Stimulated activated CD4-positive, alpha-beta T cell treated with anti-CD3 and anti-CD28 coated beads, Interleukin-4, amount 100 ng/mL, for 24 hours (primary cell): ENCODE results near the gene PHYH.
"Not testable (repeated sequence)": the region's sequence is repeated elsewhere in the genome, so short reads cannot be mapped to it uniquely, and the experiment has no call there.

Experiments
- DNase-seq: peaks from one replicate; pipeline ENCODE4 v3.0.0-alpha.2; 2020

The PHYH gene

GRCh38 chr10:13299437-13300287 lies at the start of gene PHYH:
Gene PHYH (minus strand): TSS chr10:13300064. CDS start chr10:13300042, 22 bp downstream.
- DNase-seq = peak; percentile 77

DNA sequence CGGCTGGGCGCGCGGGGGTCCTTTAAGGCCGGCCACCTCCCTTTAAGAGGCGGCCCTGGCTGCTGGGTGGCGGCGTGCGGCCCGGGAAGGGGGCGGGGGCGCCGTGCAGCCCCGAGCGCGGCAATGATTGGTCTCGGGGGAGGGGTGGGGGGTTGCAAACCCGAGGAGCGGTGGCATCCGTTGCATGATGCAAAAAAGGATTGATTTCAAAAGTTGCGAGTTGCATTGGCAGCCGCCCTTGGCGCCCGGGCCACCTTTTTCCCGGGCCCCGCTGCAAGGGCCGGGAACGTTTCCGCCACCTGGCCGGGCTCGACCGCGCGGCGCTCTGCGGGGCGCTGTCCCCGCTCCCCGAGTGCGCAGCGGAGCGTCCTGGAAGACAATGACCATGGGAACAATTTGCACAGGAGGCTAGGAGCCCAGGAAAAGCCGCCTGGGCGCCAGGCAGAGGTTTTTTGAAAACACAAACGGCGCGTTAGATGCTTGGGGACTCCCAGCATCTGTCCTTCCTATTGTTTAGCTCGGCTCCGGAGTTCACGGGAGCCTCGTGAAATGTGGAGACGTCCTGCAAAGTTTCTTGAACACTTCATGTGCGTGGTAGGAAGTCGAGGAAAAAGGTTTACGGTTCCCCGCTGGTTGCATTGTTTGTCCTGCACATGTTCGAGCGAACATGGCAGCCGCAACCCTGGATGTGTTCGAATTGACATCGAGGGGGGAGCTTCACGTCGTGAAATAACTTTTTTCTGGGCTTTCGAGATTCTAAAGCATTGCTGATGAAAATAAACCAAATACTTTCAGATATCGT lies 48.6 kb upstream of the PHYH start, which contains the start of gene SEPHS1:
TSS of gene SEPHS1 (minus strand) at position 78 of the 802 bp plus-strand sequence. CDS start 3,343 bp downstream, outside the sequence.
- DNase-seq = peak; percentile 86

GRCh38 chr10:13347500-13348156 lies 47.8 kb upstream of the PHYH start:
- DNase-seq = peak; percentile 80

GRCh38 chr10:13347043-13347499 lies 47.2 kb upstream of the PHYH start:
- no peak for DNase-seq

GRCh38 chr10:13346283-13347042 lies 46.6 kb upstream of the PHYH start:
- no peak for DNase-seq

DNA sequence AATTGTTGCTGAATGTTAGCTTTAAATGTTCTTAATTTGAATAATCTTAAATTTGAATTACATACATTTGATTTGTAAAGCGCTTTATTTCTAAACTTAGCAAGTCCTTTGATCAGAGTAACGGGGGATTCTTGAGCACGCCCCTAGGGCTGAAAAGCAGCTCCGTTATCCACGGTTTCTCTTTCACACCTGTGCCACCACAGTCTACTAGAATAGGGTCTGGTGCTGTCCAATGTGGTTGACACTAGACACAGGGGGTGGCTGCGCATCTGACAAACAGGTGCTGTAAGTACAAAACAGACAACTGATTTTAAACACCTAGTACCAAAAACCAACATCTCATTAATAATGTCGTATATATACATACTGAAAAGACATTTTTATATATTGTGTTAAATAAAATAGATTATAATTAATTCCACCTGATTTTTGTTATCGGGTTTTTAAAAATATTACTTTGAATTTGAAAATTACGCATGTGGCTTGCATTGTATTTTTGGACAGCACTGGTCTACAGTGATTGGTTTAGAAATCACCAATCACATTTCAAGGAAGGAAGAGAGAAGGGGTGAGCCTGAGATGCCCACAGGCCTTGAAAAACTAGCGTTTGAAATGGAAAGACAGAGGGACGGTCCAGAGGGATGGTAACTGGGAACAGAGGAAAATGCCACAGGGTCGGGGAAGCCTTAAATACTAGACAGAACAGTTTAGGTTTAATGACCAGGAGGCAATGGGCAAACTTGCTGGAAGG lies 40.9 kb upstream of the PHYH start:
- DNase-seq = peak; percentile 14

DNA sequence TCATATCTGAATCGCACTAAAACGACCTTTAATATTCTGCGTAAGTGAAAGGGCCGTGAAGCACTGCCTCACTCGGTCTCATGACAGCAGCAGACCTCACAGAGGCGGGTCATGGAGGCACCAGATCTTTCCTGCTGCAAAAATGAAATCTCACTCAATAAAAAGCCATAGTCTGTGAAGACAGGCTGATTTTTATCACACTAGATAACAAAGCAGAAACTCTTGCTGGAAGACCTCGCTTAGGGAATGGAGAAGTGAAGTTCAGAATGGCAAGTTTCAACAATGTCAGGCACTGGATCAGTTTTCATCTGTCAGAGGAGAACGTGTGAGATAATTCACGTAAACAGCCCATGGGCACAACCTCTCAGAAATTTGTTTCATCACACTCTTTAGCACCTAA lies 40.2 kb upstream of the PHYH start:
- DNase-seq = no peak

GRCh38 chr10:13338390-13339110 lies 38.7 kb upstream of the PHYH start:
- DNase-seq = no peak

- no peak for DNase-seq
Observed at GRCh38 chr10:13337827-13338196, 37.9 kb upstream of the PHYH start.

DNA sequence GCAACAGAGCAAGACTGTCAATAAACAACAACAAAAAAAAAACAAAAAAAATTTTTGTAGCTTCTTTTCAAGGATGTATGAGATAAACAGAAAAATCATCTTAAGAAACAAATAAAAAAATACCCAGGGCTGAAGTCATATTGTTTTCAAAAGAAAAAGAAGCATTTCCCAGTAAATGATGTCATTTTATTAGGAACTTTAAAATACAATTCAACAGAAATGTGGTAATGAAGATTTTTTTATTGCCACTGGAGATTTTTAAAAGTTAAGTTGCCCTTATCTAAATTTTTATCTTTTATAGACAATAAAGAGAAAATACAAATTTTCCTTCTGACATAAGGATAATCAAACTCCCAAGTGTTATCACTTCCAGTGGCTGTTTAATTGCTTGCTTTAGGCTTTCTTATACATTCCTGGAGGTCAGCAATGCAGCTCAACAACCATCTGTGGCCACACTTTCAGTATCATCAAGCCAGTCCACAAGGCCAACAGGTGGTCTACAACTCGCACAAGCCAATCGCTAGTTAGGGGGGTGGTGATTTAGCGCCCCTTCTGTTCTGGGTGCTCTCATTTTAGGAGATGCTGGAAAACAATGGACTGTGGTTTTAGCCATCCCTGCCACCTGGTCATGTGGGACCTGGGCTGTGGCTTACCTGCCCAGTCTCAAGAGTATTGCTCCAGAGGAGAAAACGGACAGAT lies 37.4 kb upstream of the PHYH start:
- no peak for DNase-seq

DNA sequence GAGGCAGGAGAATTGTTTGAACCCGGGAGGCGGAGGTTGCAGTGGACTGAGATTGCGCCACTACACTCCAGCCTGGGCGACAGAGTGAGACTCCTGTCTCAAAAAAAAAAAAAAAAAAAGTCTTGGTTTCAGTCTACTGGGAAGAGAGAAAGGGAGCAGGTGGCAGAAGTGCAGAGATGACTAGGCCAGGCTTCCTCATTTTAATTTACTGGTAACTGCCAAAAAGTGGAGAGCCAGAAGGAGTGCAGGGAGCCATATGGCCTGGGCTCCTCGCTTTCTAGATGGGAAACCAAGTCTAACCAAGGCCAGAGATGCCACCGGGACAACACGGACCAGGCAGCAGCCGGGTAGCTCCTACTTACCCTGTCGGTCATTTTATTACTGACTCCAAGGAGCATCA lies 36.0 kb upstream of the PHYH start:
- no peak for DNase-seq

- no peak for DNase-seq
Observed at GRCh38 chr10:13334556-13334955, 34.7 kb upstream of the PHYH start.

DNA sequence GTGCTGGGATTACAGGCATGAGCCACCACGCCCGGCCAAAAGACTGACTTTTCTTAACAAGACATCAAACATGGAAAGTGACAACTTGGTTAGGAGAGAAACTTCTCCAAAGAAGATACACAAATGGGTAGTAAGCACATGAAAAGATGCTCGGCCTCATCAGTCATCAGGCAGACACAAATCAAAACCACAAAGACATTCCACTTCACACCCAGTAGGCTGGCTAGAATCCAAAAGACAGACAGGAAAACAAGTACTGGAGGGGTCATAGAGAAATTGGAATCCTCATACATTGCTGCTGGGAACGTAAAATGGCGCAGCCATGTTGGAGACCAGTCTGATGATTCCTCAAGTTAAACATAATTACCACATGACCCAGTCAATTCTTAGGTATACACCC lies 31.8 kb upstream of the PHYH start:
- no peak for DNase-seq

- DNase-seq = not testable (repeated sequence)
Observed at GRCh38 chr10:13330980-13331379, 31.1 kb upstream of the PHYH start.

- DNase-seq = no peak
Observed at GRCh38 chr10:13329565-13329964, 29.7 kb upstream of the PHYH start.

DNA sequence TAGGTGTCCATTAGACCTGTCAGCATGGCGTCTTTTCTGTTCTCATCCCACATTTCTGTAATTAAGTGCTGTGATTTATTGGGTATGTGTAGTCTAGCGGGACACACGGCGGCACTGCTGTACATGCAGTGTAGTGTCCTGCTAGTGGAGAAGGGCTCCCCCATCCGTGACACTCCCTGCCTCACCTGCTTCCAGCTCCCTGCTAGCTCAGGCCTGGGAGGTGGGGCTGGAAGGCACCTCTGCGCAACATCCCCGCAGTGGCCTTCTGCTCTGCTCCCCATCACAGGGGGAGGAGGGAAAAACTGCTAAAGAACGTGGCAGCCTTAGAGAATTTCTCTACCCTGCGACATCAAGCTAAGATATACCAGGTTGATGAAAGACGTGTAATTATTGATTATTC lies 28.7 kb upstream of the PHYH start:
- no peak for DNase-seq

DNA sequence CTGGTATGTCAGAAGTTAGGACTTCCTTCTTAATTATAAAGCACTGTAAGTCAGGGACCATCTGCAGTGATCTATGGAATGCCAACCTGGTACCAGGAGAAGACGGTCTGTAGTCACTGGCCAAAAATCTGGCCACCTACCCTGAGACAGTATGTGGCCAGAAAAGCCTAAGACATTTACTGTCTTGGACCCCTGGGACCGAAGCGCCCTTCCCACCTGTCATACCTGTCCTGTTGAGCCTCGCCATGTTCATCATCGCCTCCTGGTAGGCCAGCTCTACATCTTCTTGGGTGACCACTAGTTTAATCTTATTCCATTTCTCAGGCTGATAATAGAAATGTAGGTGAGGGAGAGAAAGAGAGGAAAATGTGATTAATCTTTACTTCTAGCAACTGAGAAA lies 28.3 kb upstream of the PHYH start:
- DNase-seq = no peak

DNA sequence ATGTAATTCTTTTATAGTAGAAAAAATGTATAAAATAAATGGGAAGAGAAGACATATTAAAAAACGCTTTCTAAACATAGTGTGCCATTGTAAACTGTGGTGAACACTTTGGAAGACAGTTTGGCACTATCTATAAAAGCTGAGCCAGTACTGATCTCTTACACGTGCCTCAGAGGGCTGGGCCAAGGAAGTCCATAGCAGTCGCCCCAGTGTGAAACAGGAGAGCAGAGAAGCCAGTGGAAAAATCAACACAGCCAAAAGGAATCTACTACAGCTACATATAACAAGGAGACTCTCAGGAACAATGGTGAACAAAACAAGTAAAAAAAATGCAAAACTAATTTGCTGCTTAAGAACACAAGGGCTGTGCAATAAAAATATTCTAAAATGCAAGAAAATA lies 27.7 kb upstream of the PHYH start:
- no peak for DNase-seq

GRCh38 chr10:13322615-13323148 lies 22.8 kb upstream of the PHYH start:
- no peak for DNase-seq

- DNase-seq = no peak
Observed at GRCh38 chr10:13321576-13321975, 21.7 kb upstream of the PHYH start.
